Upper lobe of left lung (tissue), 6 donors: Measurements from ENCODE around the gene EXOC2. TPM values are rescaled to one million over a fixed set of nuclear protein-coding genes. Genes with fewer than 3 reads are reported as not detected.

Experiments used
- ATAC-seq, 2 donors: fragments of 200-7000 bp; cut with Tn5 transposase; one replicate each; pipeline ENCODE4 v1.9.1; 2022; ENCODE audit warnings: mild to moderate bottlenecking in 2 of 2, moderate library complexity in 2 of 2; ENCODE audit not compliant: low FRiP score in 2 of 2
- DNase-seq, 2 donors: peaks; one replicate each; pipeline ENCODE4 v3.0.0-alpha.2; 2019 to 2020
- H3K27ac ChIP-seq, 4 donors: fragments of 200-600 bp; sonication (generic); one replicate each; pipeline ENCODE4 v1.5.1; 2016 to 2019
- H3K27me3 ChIP-seq, 4 donors: fragments of 200-600 bp; sonication (generic); one replicate each; pipeline ENCODE4 v1.5.1; 2017 to 2019
- H3K36me3 ChIP-seq, 4 donors: fragments of 200-600 bp; sonication (generic); one replicate each; pipeline ENCODE4 v1.5.1; 2016 to 2019
- H3K4me1 ChIP-seq, 4 donors: fragments of 200-600 bp; sonication (generic); one replicate each; pipeline ENCODE4 v1.5.1; 2018 to 2019
- H3K4me3 ChIP-seq, 4 donors: fragments of 200-600 bp; sonication (generic); one replicate each; pipeline ENCODE4 v1.5.1; 2017 to 2019; ENCODE audit warnings: mild to moderate bottlenecking in 2 of 4, moderate library complexity in 1 of 4
- H3K9me3 ChIP-seq, 4 donors: fragments of 200-600 bp; sonication (generic); one replicate each; pipeline ENCODE4 v1.5.1; 2018 to 2019
- CTCF ChIP-seq, 6 experiments: fragments of 450-650 bp in 4 of 6; fragments of 200-600 bp in 2 of 6; sonication (generic) in 2 of 6; IDR thresholded peaks; one replicate each; pipeline ENCODE4 v1.5.1; 2016 to 2019; ENCODE audit warnings: antibody characterized with exemption in 6 of 6
- EP300 ChIP-seq, 4 donors: sonication (generic); formaldehyde crosslinking; IDR thresholded peaks; one replicate each; pipeline ENCODE4 v1.5.1; 2017; ENCODE audit warnings: antibody characterized with exemption in 4 of 4, control low read depth in 2 of 4
- POLR2A ChIP-seq, 4 donors: fragments of 450-650 bp; IDR thresholded peaks; one replicate each; pipeline ENCODE4 v1.5.1; 2016 to 2017; ENCODE audit warnings: antibody characterized with exemption in 4 of 4, mild to moderate bottlenecking in 2 of 4
- POLR2AphosphoS5 ChIP-seq, 2 donors: sonication (generic); formaldehyde crosslinking; IDR thresholded peaks; one replicate each; pipeline ENCODE4 v1.5.1; 2017; ENCODE audit warnings: antibody characterized with exemption in 2 of 2
- WGBS, 2 donors: methylation state at CpG; one replicate each; pipeline ENCODE4 v1.1.5; 2017 to 2018; 5-methylcytosine and 5-hydroxymethylcytosine counted together
- total RNA-seq, 6 donors: library from RNA; depleted of rRNA in 4 of 6; stranded (reverse); fragments of >200 nt in 4 of 6; gene quantifications; one replicate each; pipeline versions ENCODE4 v1.1.0 to v1.2.1, GENCODE V29; 2016 to 2021
- donor health status: DM: no; HTN: no; CAD: no; lungs with moderate emphysema.
- donor health status: DM: no; HTN: yes; CAD: no; lungs with severe emphysema.

The EXOC2 gene
- total RNA-seq, 6 donors from 2014 or later, result 16.5 to 31.4 (median 24.4) TPM

GRCh38 chr6:642805-643204 lies 50.1 kb downstream of the EXOC2 start:
- DNase-seq, result no peak
- no peaks in the 10 kb centered on the region for H3K9me3 ChIP-seq
- no peak overlapping the region for H3K27ac ChIP-seq
- no peaks in the 10 kb centered on the region for H3K36me3 ChIP-seq
- ATAC-seq, result no peak
- H3K4me1 ChIP-seq, result peaks cover 0 to 5% (median 2%) of the 10 kb centered on the region in 4 donors
- TF ChIP-seq EP300 (IDR thresholded peaks at IDR 0.05), result no peak
- TF ChIP-seq CTCF (IDR thresholded peaks at IDR 0.05), result no peak
- TF ChIP-seq POLR2AphosphoS5 (IDR thresholded peaks at IDR 0.05), result no peak
- TF ChIP-seq POLR2A (IDR thresholded peaks at IDR 0.05), result no peak
- H3K4me3 ChIP-seq, result no peak overlapping the region
- H3K27me3 ChIP-seq, result no peaks in the 10 kb centered on the region

GRCh38 chr6:641225-641985 lies 51.5 kb downstream of the EXOC2 start:
- WGBS, 2 donors, result 96 to 100% methylated on average over 8 of the region's 8 CpGs
- Histone ChIP-seq H3K9me3 (no peaks in the 10 kb centered on the region), H3K27me3 (no peaks in the 10 kb centered on the region), H3K36me3 (peaks cover 0 to 12% (median 4%) of the 10 kb centered on the region in 4 donors), H3K27ac (no peak overlapping the region), H3K4me1 (peaks cover 0 to 5% (median 0%) of the 10 kb centered on the region in 4 donors), H3K4me3 (no peak overlapping the region)
- no peak for ATAC-seq
- no peak for DNase-seq
- TF ChIP-seq CTCF (IDR thresholded peaks at IDR 0.05) (no peak), EP300 (IDR thresholded peaks at IDR 0.05) (no peak), POLR2AphosphoS5 (IDR thresholded peaks at IDR 0.05) (no peak), POLR2A (IDR thresholded peaks at IDR 0.05) (no peak)

- WGBS, 2 donors, result 70% methylated on average over 5 of the region's 5 CpGs
Observed at GRCh38 chr6:636488-636887, 56.5 kb downstream of the EXOC2 start.

GRCh38 chr6:635233-635632 lies 57.7 kb downstream of the EXOC2 start:
- H3K4me1 ChIP-seq, result no peaks in the 10 kb centered on the region
- ATAC-seq (no peak), DNase-seq (no peak)
- H3K36me3 ChIP-seq, result peaks cover 0 to 28% (median 8%) of the 10 kb centered on the region in 4 donors
- WGBS, 2 donors, result 90 to 96% methylated on average over 5 of the region's 5 CpGs
- H3K4me3 ChIP-seq, result no peak overlapping the region
- TF ChIP-seq POLR2AphosphoS5 (IDR thresholded peaks at IDR 0.05) (no peak), CTCF (IDR thresholded peaks at IDR 0.05) (no peak)
- no peak overlapping the region for H3K27ac ChIP-seq
- no peaks in the 10 kb centered on the region for H3K27me3 ChIP-seq
- H3K9me3 ChIP-seq, result no peaks in the 10 kb centered on the region

More at GRCh38 chr6:636488-636887, 56.5 kb downstream of the EXOC2 start:
- DNase-seq, result no peak
- Histone ChIP-seq H3K36me3 (peaks cover 0 to 24% (median 6%) of the 10 kb centered on the region in 4 donors), H3K9me3 (no peaks in the 10 kb centered on the region), H3K4me3 (no peak overlapping the region), H3K27ac (no peak overlapping the region), H3K4me1 (no peaks in the 10 kb centered on the region), H3K27me3 (no peaks in the 10 kb centered on the region)
- no peak for ATAC-seq
- TF ChIP-seq CTCF (IDR thresholded peaks at IDR 0.05) (no peak), POLR2A (IDR thresholded peaks at IDR 0.05) (no peak), POLR2AphosphoS5 (IDR thresholded peaks at IDR 0.05) (no peak), EP300 (IDR thresholded peaks at IDR 0.05) (no peak)

GRCh38 chr6:633611-634010 lies 59.3 kb downstream of the EXOC2 start:
- TF ChIP-seq EP300 (IDR thresholded peaks at IDR 0.05) (no peak), POLR2A (IDR thresholded peaks at IDR 0.05) (no peak), POLR2AphosphoS5 (IDR thresholded peaks at IDR 0.05) (no peak), CTCF (IDR thresholded peaks at IDR 0.05) (no peak)
- Histone ChIP-seq H3K9me3 (no peaks in the 10 kb centered on the region), H3K27me3 (no peaks in the 10 kb centered on the region), H3K27ac (no peak overlapping the region), H3K4me3 (no peak overlapping the region), H3K36me3 (peaks cover 0 to 28% (median 8%) of the 10 kb centered on the region in 4 donors), H3K4me1 (peaks cover 0 to 5% (median 0%) of the 10 kb centered on the region in 4 donors)
- 81 to 100% methylated on average over 1 of the region's 1 CpG for WGBS, 2 donors
- no peak for DNase-seq
- ATAC-seq, result no peak
